H1 (cell line): Measurements from ENCODE around the gene UMODL1. TPM values are rescaled to one million over a fixed set of nuclear protein-coding genes. Genes with fewer than 3 reads are reported as not detected.

Experiments
- CTCF ChIA-PET: fragments of 300-600 bp; sonication (Branson Sonifier 250); formaldehyde crosslinking; loops from one replicate; lab custom pipeline; 2021; ENCODE audit not compliant: partially characterized antibody; lab: Charles Lee
- POLR2A ChIA-PET: fragments of 300-600 bp; sonication (Branson Sonifier 250); formaldehyde crosslinking; loops from one replicate; lab custom pipeline; 2021; ENCODE audit warnings: inconsistent platforms; ENCODE audit not compliant: partially characterized antibody; lab: Charles Lee
- DNase-seq, 2 experiments: peaks; one replicate each; pipeline versions ENCODE4 v3.0.0 to v3.0.0-alpha.2; 2010 to 2022; ENCODE audit warnings: low spot score in 2 of 2, low read depth in 1 of 2, mixed read lengths in 1 of 2
- FAIRE-seq: peaks from 2 replicates; lab custom pipeline; 2011; peaks lifted over from hg19 to GRCh38; lab: Jason Lieb, UNC
- H2AFZ ChIP-seq: 2 replicates; pipeline ENCODE4 v1.8.1; 2012; ENCODE audit warnings: low read length, inconsistent platforms
- H2AK5ac ChIP-seq: 2 replicates; pipeline ENCODE4 v1.6.1; 2013; ENCODE audit warnings: low read depth, low read length
- H2BK120ac ChIP-seq: replicated peaks from 2 replicates; pipeline ENCODE3; 2013; ENCODE audit warnings: low read depth, low read length, inconsistent platforms
- H2BK12ac ChIP-seq: 2 replicates; pipeline ENCODE4 v1.6.1; 2013; ENCODE audit warnings: low read depth, low read length
- H2BK15ac ChIP-seq: 2 replicates; pipeline ENCODE4 v1.6.1; 2013; ENCODE audit warnings: low read length
- H2BK20ac ChIP-seq: 2 replicates; pipeline ENCODE4 v1.6.1; 2013; ENCODE audit warnings: low read length
- H2BK5ac ChIP-seq: 2 replicates; pipeline ENCODE4 v1.6.1; 2013; ENCODE audit warnings: low read depth, low read length
- H3K14ac ChIP-seq: 2 replicates; pipeline ENCODE4 v1.6.1; 2013; ENCODE audit warnings: inconsistent platforms; ENCODE audit not compliant: insufficient read length
- H3K18ac ChIP-seq: 2 replicates; pipeline ENCODE4 v1.6.1; 2013; ENCODE audit warnings: low read length; ENCODE audit errors: extremely low read depth
- H3K23ac ChIP-seq: 2 replicates; pipeline ENCODE4 v1.6.1; 2013; ENCODE audit warnings: inconsistent platforms; ENCODE audit not compliant: insufficient read length
- H3K23me2 ChIP-seq: 2 replicates; pipeline ENCODE4 v1.6.1; 2013; ENCODE audit warnings: low read depth, low read length
- H3K27ac ChIP-seq: 2 replicates; pipeline ENCODE4 v1.6.1; 2011; ENCODE audit warnings: low read depth, low read length, inconsistent platforms
- H3K27me3 ChIP-seq, 4 experiments: replicated peaks in 1 of 4; 1 replicate in 1 of 4; 2 replicates in 3 of 4; pipeline versions ENCODE4 v1.6.1 to v1.8.1; 2011 to 2013; ENCODE audit warnings: low read length in 3 of 4, mild to moderate bottlenecking in 3 of 4, inconsistent platforms in 2 of 4, mixed read lengths in 2 of 4, moderate library complexity in 1 of 4; ENCODE audit not compliant: control insufficient read depth in 3 of 4, insufficient read depth in 3 of 4; ENCODE audit errors: extremely low read depth in 1 of 4
- H3K36me3 ChIP-seq, 4 experiments: 2 replicates each; pipeline versions ENCODE4 v1.6.1 to v1.8.1; 2011 to 2013; ENCODE audit warnings: mild to moderate bottlenecking in 4 of 4, low read length in 3 of 4, moderate library complexity in 2 of 4, control low read depth in 1 of 4, inconsistent platforms in 1 of 4; ENCODE audit not compliant: insufficient read depth in 4 of 4, control insufficient read depth in 2 of 4
- H3K4ac ChIP-seq: replicated peaks from 2 replicates; pipeline ENCODE3; 2013; ENCODE audit warnings: low read length, low read depth, mixed read lengths, inconsistent platforms; ENCODE audit not compliant: insufficient read length
- H3K4me1 ChIP-seq, 4 experiments: replicated peaks in 1 of 4; 1 replicate in 1 of 4; 2 replicates in 3 of 4; pipeline versions ENCODE4 v1.6.1 to v1.8.1; 2011 to 2013; ENCODE audit warnings: low read length in 3 of 4, inconsistent platforms in 2 of 4, mixed read lengths in 1 of 4; ENCODE audit not compliant: insufficient read depth in 4 of 4, control insufficient read depth in 3 of 4
- H3K4me2 ChIP-seq, 2 experiments: 2 replicates each; pipeline versions ENCODE4 v1.6.1 to v1.8.1; 2011 to 2013; ENCODE audit warnings: low read depth in 2 of 2, low read length in 2 of 2, control low read depth in 1 of 2, inconsistent platforms in 1 of 2, mild to moderate bottlenecking in 1 of 2; ENCODE audit not compliant: insufficient read depth in 1 of 2
- H3K4me3 ChIP-seq, 4 experiments: fragments of 200-600, 300-600 bp in 1 of 4; sonication (generic), shearing (Covaris generic), sonication (Bioruptor Twin) in 1 of 4; 2 replicates each; pipeline versions ENCODE4 v1.5.1 to v1.8.1; 2011 to 2016; ENCODE audit warnings: low read length in 4 of 4, low read depth in 3 of 4, control low read depth in 2 of 4, inconsistent platforms in 2 of 4, mild to moderate bottlenecking in 2 of 4, mixed read lengths in 1 of 4, moderate library complexity in 1 of 4; ENCODE audit not compliant: insufficient read depth in 2 of 4; ENCODE audit errors: extremely low read depth in 1 of 4
- H3K56ac ChIP-seq: replicated peaks from 2 replicates; pipeline ENCODE3; 2013; ENCODE audit warnings: low read depth, mild to moderate bottlenecking, mixed read lengths, low read length, inconsistent platforms; ENCODE audit not compliant: insufficient read length
- H3K79me1 ChIP-seq: 2 replicates; pipeline ENCODE4 v1.6.1; 2013; ENCODE audit warnings: low read depth, low read length, control low read depth
- H3K79me2 ChIP-seq, 2 experiments: 2 replicates each; pipeline versions ENCODE4 v1.6.1 to v1.8.1; 2012 to 2013; ENCODE audit warnings: low read length in 2 of 2, mild to moderate bottlenecking in 2 of 2, inconsistent platforms in 1 of 2; ENCODE audit not compliant: insufficient read depth in 2 of 2, control insufficient read depth in 1 of 2
- H3K9ac ChIP-seq, 4 experiments: replicated peaks in 1 of 4; 1 replicate in 1 of 4; 2 replicates in 3 of 4; pipeline versions ENCODE4 v1.6.1 to v1.8.1; 2011 to 2013; ENCODE audit warnings: low read depth in 3 of 4, low read length in 3 of 4, control low read depth in 2 of 4, mild to moderate bottlenecking in 2 of 4, moderate library complexity in 2 of 4, inconsistent platforms in 1 of 4; ENCODE audit errors: extremely low read depth in 1 of 4
- H3K9me3 ChIP-seq, 2 experiments: 2 replicates each; pipeline versions ENCODE4 v1.6.1 to v1.8.1; 2012 to 2013; ENCODE audit warnings: mild to moderate bottlenecking in 2 of 2, moderate library complexity in 2 of 2, control low read depth in 1 of 2, inconsistent platforms in 1 of 2, low read depth in 1 of 2, low read length in 1 of 2, mixed read lengths in 1 of 2; ENCODE audit not compliant: insufficient read depth in 2 of 2
- H4K20me1 ChIP-seq, 2 experiments: replicated peaks in 1 of 2; 2 replicates each; pipeline versions ENCODE3 to v1.8.1; 2011 to 2013; ENCODE audit warnings: inconsistent platforms in 2 of 2, low read length in 2 of 2, mild to moderate bottlenecking in 1 of 2; ENCODE audit not compliant: insufficient read depth in 2 of 2, control insufficient read depth in 1 of 2
- H4K5ac ChIP-seq: 2 replicates; pipeline ENCODE4 v1.6.1; 2013; ENCODE audit warnings: low read length, low read depth, mixed read lengths, inconsistent platforms; ENCODE audit not compliant: insufficient read length
- H4K8ac ChIP-seq: 2 replicates; pipeline ENCODE4 v1.8.0; 2013; ENCODE audit warnings: mild to moderate bottlenecking, moderate library complexity, low read length, inconsistent platforms; ENCODE audit not compliant: insufficient read depth; ENCODE audit errors: extremely low read depth
- H4K91ac ChIP-seq: replicated peaks from 2 replicates; pipeline ENCODE3; 2013; ENCODE audit warnings: low read length, mixed read lengths, inconsistent platforms; ENCODE audit not compliant: insufficient read length
- BACH1 ChIP-seq: IDR thresholded peaks from 2 replicates; pipeline ENCODE4 v1.6.1; 2012; ENCODE audit warnings: low read length, improper control_type of control experiment
- CHD2 ChIP-seq: IDR thresholded peaks from 2 replicates; pipeline ENCODE4 v1.6.1; 2012; ENCODE audit warnings: low read length, improper control_type of control experiment
- CREB1 ChIP-seq: IDR thresholded peaks from 2 replicates; pipeline ENCODE4 v1.6.1; 2012; ENCODE audit warnings: inconsistent platforms
- MAFK ChIP-seq: IDR thresholded peaks from 2 replicates; pipeline ENCODE4 v1.6.1; 2012; ENCODE audit warnings: low read depth, mild to moderate bottlenecking, improper control_type of control experiment, low read length
- WGBS, 2 experiments: shearing (Covaris generic) in 1 of 2; methylation state at CpG; one replicate each; pipeline versions ENCODE4 v1.1.6 to v1.1.7; 2013 to 2015; ENCODE audit warnings: low lambda C conversion rate in 2 of 2, mixed read lengths in 2 of 2, inconsistent platforms in 1 of 2, low coverage in 1 of 2, missing lambda C conversion rate in 1 of 2; ENCODE audit not compliant: insufficient replicate concordance in 2 of 2, insufficient coverage in 1 of 2, insufficient read length in 1 of 2; ENCODE audit errors: extremely low coverage in 1 of 2, missing lambda C conversion rate in 1 of 2; 5-methylcytosine and 5-hydroxymethylcytosine counted together
- polyA plus RNA-seq, 7 experiments: library from polyadenylated mRNA; depleted of rRNA in 3 of 7; stranded (reverse) in 5 of 7; unstranded in 2 of 7; fragments of >200 nt in 5 of 7; fragments of 200-250 nt in 2 of 7; gene quantifications; 1 replicate in 5 of 7; 2 replicates in 1 of 7; 4 replicates in 1 of 7; pipeline versions ENCODE4 v1.2.1 to v1.2.3, GENCODE V29; 2011 to 2013; ENCODE audit warnings: missing spikeins in 2 of 7, mixed read lengths in 2 of 7
- total RNA-seq: library from RNA; stranded (reverse); fragmentation: NEBNext Ultra II Directional; extraction: Animal tissue kit (Norgen Biotek cat#: 25700); gene quantifications from 2 replicates; pipeline ENCODE4 v1.2.1, GENCODE V29; 2021

Gene UMODL1
- total and polyA plus RNA-seq, 2 of the 8 experiments (the other 6 are each of a cell fraction or from before 2014, with no cell fraction given), result not detected

DNA sequence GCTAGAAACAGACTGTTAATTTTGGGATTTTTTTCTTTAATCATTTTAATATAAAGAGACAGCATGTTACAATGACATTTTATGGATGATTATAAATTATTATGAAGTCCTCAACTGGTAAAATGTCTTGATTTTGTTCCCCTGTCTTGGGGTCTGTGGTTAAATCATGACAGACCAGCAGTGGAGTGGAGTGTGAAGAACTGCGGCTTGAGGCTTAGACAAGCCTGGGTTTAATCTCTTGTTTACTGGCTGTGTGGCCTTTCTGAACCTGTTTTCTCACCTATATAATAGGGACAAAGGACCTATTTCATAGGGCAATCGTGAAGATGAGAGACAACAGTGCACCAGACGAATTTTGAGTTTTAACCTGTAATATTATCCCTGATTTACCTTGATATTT, 1.8 kb upstream of the UMODL1 start:
- no peak overlapping the region for H3K4ac ChIP-seq
- H2AFZ ChIP-seq, result no peak overlapping the region
- H3K79me1 ChIP-seq, result no peaks in the 10 kb centered on the region
- H3K23me2 ChIP-seq, result peaks cover 6% of the 10 kb centered on the region
- ChIA-PET CTCF (no interaction called here), POLR2A (no interaction called here)
- H3K18ac ChIP-seq, result no peak overlapping the region
- no peak overlapping the region for H3K14ac ChIP-seq
- H3K27me3 ChIP-seq, result 0 out of 7 replicates have a peak, but pooled peaks cover 0 to 2% (median 0%) of the 10 kb centered on the region in 4 experiments
- 82% methylated on average over 3 of the region's 3 CpGs; no CpG with 5 or more reads in 1 of the 2 experiments for WGBS, 2 experiments
- no peak overlapping the region for H2BK5ac ChIP-seq
- no peak overlapping the region for H3K4me2 ChIP-seq
- no peak overlapping the region for H4K8ac ChIP-seq
- H3K4me1 ChIP-seq, result peaks cover 0 to 9% (median 0%) of the 10 kb centered on the region in 4 experiments; a peak in 2 of 7 replicates
- H3K4me3 ChIP-seq, result no peak overlapping the region
- no peak overlapping the region for H2BK15ac ChIP-seq
- H4K20me1 ChIP-seq, result no peaks in the 10 kb centered on the region
- H2AK5ac ChIP-seq, result no peak overlapping the region
- no peak overlapping the region for H2BK20ac ChIP-seq
- no peak overlapping the region for H2BK12ac ChIP-seq
- no peak overlapping the region for H3K27ac ChIP-seq
- no peak overlapping the region for H2BK120ac ChIP-seq
- no peaks in the 10 kb centered on the region for H3K79me2 ChIP-seq
- DNase-seq (no peak), FAIRE-seq (no peak)
- H3K36me3 ChIP-seq, result no peaks in the 10 kb centered on the region
- H4K5ac ChIP-seq, result no peak overlapping the region
- no peak overlapping the region for H3K9ac ChIP-seq
- H4K91ac ChIP-seq, result no peak overlapping the region
- H3K23ac ChIP-seq, result no peak overlapping the region
- H3K56ac ChIP-seq, result no peak overlapping the region
- no peaks in the 10 kb centered on the region for H3K9me3 ChIP-seq
- TF ChIP-seq CREB1, result no peak
- no peak for TF ChIP-seq BACH1
- no peak for TF ChIP-seq CHD2
- no peak for TF ChIP-seq MAFK
